Measurements from ENCODE around the gene IKZF1.

DNA sequence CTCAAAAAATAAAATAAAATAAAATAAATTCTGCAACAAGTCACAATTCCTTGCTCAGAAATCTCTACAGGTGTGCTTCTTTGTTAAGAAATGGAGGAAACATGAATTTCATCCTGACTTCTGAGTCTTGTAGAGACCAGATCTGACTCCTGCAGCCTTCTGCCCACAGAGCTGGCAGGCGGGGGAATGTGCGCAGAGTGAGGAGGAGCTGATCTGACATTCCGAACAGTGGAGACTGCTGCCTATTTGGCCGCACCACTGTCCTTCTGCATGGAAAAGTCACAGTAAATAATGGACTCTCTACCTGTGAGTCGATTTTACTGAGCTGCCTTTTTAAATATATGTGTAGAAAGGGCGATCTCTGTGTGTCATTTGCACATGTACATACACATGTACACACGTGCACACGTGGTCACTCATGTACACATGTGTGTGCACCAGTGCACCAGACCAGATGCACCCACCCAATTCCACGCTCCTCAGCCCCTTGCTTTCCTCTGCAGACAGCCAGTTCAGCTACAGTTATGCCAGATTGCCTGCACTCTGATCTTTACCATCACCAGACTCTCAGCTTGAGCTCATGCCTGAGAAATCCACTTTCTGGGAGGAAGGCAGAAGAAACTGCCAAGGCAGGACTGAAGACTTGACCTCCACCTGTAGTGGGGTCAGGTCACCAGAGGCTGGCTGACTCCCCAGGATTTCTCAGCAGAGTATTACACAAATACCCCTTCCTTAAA is 54.9 kb downstream of the IKZF1 start:
- no peak for TF ChIP-seq EZH2 (IDR thresholded peaks at IDR 0.05)
- no peak for TF ChIP-seq POLR2AphosphoS5 (IDR thresholded peaks at IDR 0.05; ENCODE audit: borderline replicate concordance, low read depth, low read length)
- no peak for TF ChIP-seq FOXP2 (optimal IDR thresholded peaks at IDR 0.05; ENCODE audit: control extremely low read depth, extremely low read length, insufficient read depth)
